HG03469 (cell line): ENCODE measurements around the gene GNB4.

Experiments
- ATAC-seq: cut with Tn5 transposase; IDR thresholded peaks from one replicate; pipeline ENCODE4 v1.9.1; 2021; ENCODE audit warnings: mild to moderate bottlenecking, moderate library complexity, moderate number of reproducible peaks; ENCODE audit not compliant: unreplicated experiment

Gene GNB4

DNA sequence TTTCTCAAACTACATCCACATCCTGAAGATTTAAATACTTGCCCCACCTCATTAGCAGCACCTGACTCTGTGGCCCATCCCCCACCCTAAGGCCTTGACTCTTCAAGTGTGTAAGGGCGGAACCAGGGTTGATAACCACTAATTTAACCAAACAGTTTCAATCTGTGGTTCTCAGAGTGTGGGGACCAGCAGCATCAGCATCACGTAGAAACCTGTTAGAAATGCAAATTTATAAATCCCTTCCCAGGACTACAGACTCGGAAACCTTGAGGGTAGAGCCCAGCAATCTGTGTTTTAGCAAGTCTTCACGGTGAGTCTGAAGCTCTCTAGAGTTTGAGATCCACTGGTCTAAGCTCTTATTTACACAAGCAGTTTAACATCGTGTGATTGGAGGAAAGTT is 12.4 kb downstream of the GNB4 start:
- ATAC-seq, result peak; percentile 83

DNA sequence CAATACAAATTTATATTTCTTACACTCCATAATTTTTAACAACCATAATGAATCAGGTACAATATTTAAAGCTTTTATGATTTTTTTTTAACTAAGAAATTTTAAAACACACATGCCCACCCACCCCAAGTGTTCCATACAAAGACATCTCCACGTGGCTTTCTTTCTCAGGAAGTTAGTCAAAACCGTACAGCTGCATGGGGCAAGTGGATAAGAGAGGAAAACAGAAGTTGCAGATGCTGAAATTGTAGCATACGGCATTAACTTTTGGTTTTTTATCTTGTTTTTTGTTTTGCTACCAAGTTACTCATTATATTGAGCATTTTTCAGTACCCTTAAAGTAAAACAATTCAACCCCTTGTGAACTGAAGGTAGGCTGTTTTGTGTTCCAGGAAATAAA is 14.8 kb downstream of the GNB4 start:
- no peak for ATAC-seq

DNA sequence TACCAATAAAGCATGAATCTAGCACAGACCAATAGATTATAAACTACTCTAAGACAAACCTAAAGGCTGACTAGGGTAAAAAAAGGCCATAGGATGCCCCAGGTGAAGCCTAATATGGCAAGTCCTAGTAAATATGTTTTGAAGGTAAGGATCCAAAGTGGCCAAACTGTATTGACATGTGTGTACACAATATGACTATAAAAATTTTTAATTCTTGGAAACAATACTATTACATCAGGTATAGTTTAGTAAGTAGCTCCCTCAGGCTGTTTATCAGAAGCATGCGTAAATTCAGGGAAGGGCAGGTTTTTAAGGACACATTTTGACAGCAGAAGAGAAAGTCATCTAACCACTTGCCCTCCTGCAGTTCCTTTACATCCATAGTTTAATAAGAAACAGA is 18.8 kb downstream of the GNB4 start:
- no peak for ATAC-seq

DNA sequence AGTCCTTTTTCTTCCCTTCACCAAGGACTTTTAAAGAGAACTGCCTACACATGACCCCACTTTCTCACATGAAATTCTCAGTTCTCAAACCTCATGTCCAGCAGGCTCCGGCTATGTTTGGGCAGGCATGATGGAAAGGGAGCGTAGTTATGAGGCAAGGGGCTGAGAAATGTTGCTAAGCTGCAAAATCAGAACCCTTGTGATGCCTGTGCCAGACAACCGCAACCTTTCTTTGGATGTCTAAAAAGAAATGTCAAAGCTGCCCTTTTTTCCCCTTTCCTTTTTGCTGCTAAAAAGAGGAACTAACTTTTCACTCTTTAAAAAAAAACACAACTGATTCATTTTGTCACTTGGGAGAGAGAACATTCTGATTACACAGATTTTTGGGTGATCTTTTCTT is 19.2 kb downstream of the GNB4 start:
- ATAC-seq, result peak; percentile 37

DNA sequence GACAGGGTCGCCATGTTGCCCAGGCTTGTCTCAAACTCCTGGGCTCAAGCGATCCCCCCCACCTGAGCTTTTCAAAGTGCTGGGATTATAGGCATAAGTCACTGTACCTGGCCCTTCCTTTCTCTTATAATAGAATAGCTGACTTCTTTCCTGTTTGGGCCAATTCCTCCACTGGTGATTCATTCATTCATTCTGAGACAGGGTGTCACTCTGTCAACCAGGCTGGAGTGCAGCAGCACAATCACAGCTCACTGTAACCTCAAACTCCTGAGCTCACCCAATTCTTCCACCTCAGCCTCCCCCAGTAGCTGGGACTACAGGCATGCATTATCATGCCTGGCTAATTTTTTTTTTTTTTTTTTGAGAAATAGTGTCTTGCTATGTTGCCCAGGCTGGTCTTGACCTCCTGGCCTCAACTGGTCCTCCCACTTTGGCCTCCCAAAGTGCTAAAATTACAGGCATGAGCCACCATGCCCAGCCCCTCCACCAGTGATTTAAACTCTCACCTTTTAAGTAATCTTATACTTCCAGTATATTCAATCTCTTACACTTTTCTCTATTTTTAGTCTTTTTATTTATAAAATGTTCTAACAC is 20.9 kb downstream of the GNB4 start:
- no peak for ATAC-seq

DNA sequence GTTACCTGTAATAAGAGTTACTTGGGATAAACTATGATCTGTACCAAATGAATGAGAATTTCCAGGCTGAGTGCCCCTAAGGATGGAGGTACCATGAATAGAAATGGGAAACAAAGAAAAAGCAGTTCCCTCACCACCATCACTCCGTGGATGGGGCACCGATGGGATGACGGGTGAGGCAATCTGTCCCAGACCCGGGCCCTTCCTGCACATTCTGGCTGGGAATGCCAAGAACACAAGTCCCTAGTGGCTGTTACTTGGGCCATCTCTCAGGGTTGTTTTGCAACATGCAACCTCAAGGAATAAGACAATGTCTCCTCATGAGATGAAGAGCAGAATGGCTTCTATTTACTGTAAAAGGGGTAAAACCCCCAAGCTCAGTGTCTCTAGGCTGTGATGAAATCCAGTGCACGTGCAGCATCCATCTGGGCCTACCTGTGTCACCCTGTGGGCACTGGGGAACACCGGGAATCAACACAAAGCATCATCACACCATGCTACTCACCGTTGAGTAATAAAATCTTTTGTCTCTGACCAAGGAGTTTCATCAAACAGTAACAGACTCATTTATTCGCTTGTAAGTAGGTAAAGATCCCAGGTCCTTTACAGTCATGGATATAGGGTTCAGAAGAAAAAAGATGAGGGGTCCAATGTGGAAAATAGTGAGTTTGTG is 22.3 kb downstream of the GNB4 start:
- no peak for ATAC-seq

DNA sequence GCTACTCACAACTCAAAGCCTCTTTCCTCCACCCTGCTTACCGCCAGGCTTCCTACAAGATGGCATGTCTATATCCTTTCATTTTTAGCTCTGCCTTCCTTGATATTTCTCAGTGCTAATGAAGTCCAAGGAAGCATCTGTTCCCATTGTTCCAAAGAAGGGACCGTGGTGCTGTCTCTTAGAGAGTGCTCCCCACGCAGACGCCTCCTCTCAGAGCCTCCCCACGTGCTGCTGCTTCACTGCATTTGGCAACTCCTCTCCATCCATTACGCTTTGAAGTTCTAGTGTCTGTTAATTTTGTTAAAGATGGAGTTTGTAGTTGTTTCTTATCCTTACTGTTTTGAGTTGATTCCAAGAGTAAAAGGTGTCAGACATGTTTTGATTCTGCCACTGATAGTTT is 26.2 kb downstream of the GNB4 start:
- ATAC-seq, result no peak

DNA sequence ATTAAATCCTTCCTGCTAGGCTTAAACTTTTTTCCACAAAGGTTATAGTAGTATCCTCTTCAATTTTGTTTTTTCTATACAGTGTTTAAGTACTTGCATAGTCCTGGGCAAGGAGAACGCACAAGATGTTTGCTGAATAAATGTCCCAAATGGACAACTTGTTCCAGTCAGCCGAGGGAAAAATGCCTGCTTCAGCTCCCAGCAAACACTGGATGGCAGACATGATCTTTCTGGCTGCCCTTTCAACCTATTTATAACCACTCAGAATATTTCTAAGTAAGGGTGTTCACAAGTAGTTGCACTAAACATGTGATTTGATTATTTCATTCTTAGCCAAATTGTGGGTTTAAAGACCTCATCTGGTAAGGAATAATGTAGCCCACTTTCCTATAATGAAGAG is 29.8 kb downstream of the GNB4 start:
- ATAC-seq, result no peak

DNA sequence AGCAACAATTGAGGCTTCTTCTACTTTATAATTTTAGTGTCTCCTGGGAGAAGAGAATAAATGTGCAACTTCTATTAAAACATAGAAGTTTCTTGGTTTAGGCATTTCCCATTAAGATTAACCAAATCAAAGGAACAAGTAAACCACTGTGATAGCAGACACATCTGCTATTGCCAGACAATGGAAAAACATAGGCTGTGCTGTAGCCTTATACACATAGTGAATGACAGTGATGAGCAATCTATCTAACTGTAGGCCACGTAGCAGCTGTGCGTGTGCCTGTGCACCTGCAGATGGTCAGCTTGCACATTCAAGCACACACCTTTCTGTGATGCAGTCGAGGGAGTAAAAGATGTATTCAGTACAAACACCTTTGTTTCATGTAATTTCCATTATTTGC is 32.7 kb downstream of the GNB4 start:
- no peak for ATAC-seq

DNA sequence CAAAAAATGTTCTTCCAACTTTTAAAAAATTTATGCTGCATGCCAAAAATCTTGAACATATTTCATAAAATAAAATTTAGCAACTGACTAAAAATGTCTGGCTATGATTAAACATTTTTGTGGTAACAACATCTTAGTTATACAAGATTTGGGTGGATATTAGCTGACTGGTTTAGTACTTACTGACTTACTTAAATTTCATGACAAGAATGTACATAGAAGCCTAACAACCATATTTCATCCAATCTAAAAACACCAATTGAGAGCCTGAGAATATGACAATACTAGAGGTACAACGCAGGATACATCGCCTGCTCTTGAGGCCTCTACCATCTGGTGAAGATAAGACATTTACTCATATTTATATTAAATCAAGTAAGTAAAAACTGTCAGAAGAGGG is 34.6 kb downstream of the GNB4 start:
- ATAC-seq, result no peak

DNA sequence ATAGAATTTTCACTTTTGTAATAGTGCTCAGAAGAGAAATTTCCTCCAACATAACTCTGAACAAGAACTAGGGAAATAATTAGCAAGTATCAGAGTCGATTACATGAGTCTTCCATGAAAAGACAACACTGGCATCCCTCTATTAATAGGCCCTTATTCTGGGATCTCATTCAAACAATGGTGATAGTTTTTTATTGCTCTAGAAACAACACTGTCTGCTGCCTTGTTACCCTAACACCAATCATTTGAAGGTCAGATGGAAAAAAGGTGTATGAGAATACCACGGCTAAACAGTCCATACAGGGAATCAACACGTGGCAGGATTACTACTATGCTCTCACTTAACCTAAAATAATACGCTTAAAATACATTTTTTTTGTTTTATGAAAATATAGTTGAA is 35.9 kb downstream of the GNB4 start:
- no peak for ATAC-seq

DNA sequence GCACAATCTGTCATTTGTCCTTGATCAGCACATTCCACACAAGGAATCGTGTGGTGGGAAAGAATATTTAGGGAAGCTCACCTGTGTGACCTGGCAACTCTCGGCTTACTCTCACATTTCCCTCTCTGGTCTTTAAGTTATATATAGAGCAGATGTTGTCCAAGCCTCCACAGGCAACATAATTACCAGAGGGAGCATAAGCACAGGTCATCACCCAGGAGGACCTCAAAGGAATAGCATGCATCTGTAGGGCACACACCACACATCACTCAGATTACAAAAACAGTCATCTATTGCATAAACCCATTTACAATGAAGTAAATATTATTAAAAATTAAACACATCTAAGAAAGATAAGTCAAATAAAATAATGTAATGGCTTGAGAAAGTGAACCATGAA is 36.5 kb downstream of the GNB4 start:
- ATAC-seq, result no peak

DNA sequence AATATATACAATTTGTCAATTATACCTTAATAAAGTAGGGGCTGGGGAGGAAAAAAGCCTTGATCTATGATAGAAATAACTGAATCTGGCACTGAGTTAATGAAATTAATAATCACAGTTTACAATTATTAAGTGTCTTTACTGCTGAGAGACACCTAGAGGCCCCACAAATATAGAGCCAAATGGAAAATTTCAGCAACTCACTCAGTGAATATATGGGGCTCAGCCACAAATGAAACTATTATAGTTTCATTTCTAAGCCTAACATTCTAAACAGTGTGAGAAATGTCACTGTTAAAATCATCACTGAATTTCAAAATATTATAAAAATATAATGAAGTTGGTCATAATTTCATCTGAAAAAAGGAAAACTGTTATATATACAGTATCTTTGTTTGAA is 40.3 kb downstream of the GNB4 start:
- no peak for ATAC-seq

DNA sequence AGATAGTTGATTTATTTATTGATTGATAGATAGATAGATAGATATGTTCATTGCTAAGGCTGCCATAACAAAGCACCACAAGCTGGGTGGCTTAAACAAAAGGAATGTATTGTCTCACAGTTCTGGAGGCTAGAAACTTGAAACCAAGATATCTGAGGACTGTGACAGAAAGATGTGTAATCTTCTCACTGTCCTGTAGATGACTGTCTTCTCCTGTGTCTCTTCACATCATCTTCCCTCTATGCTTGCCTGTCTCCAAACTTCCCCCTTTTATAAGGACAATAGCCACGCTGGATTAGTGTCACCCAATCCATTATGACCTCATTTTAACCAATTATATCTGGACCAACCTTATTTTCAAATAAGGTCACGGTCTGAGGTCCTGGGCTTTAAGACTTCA is 40.9 kb downstream of the GNB4 start:
- no peak for ATAC-seq

DNA sequence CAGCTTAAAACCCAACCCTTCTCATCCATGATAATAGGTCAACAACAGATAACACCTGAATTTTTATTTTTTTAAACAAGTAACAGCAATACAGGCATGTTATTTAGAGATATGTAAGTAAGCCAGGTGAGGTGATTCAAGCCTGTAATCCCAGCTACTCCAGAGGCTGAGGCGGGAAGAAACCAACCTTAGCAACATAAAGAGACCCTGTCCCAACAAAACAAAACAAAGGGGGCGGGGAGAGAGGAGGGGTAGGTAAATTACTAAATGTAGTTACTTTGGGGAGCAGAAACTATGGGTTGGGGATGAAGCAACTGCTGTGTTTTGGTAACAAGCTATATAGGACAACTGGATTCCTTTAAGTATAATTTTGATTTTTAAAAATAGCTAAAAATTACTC is 47.0 kb downstream of the GNB4 start:
- no peak for ATAC-seq

DNA sequence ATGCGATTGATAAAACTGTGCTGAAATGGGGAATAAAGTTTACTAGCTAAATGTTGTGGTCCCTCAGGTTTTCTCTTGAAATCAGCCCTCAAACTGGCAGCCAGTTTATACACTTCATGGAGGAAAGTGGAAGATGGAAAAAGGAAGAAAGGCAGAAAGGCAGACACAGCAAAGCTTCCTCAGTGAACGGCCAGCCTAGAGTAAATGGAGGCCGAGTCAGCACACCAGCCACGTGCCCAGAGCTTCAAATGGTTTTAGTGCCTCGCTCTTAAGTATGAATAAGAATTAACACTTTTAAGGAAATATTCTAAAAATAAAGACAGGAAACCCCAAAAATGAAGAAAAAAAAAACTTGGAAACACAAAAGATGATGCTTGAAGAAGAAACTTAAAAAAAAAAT is 48.3 kb downstream of the GNB4 start:
- no peak for ATAC-seq

DNA sequence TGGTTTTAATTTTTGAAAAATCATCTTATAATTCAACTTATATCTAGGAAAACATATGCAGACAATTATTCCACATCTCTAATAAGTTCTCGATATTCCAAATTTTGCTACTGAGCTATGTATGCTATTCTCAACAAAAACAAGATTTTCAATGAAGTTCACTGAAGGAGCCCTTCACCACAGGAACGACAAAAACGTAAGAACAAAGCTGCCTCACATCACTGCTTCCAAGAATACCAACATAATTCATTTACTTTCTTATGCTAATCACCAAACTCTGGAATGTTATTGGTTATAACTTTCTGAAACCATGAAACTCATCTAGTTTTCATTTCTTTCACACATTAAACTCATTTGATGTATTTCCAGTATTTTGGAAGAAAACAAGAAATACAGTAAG is 49.7 kb downstream of the GNB4 start:
- ATAC-seq, result no peak

DNA sequence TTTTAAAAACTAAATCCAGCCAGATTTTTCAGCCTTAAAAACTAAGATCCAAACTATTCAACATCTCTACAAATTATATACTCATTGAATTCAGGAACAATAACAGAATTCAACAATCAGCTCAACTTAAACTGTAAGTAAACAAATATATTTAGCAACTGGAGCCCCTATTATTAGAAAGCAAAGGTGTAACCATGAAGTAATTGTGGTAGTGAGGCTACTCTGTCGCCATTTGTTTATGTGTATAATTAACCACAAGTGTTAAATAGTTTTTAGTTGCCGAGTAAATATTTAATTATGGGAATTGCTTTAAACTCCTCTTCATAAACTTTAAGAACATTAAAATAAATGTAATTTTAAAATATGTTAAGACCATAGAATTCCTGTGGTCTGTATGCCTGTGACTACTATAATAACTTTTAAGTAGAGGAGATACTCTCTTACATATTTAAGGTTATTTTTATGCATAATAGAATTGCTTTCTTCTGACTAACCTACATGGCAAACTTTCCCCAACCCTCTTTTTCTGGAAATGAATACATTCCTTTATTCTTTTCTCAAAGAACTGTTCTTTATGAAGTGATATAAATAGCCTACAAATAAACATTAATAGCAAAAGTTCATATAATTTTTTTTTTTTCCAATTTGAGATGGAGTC is 52.6 kb downstream of the GNB4 start:
- ATAC-seq, result no peak

DNA sequence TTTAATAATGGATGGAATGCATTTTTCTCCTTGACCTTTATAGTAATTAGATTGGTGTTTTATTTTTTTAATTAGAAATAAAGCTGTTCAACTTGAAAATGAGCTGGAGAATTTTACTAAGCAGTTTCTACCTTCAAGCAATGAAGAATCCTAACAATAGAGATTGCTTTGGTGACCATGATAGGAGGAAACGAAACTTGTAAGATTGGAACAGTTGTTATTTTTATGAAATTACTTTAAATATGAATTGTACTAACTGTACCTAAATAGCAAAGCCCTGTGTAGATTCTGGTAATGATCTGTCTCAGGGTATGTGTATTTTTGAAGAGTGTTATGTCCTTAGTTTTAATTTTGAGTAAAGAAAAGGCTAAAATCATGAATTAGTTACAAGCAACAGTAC is 59.4 kb downstream of the GNB4 start:
- no peak for ATAC-seq

DNA sequence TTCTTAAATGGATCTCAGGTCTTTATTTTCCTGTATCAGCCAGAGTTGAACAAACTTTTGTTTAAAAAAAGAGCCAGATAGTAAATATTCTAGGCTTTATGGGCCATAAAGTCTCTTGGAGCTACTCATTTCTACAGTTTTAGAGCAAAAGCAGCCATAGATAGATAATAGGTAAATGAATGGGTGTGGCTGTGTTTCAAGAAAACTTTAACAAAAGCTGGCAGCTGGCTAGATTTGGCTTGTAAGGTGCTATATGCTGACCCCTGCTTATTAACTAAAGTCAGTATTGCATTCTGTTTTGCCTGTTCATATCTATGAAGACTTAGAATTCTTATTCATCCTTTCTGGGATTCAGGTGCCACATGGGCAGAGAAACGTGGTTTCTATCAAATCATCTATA is 74.8 kb downstream of the GNB4 start:
- ATAC-seq, result no peak

DNA sequence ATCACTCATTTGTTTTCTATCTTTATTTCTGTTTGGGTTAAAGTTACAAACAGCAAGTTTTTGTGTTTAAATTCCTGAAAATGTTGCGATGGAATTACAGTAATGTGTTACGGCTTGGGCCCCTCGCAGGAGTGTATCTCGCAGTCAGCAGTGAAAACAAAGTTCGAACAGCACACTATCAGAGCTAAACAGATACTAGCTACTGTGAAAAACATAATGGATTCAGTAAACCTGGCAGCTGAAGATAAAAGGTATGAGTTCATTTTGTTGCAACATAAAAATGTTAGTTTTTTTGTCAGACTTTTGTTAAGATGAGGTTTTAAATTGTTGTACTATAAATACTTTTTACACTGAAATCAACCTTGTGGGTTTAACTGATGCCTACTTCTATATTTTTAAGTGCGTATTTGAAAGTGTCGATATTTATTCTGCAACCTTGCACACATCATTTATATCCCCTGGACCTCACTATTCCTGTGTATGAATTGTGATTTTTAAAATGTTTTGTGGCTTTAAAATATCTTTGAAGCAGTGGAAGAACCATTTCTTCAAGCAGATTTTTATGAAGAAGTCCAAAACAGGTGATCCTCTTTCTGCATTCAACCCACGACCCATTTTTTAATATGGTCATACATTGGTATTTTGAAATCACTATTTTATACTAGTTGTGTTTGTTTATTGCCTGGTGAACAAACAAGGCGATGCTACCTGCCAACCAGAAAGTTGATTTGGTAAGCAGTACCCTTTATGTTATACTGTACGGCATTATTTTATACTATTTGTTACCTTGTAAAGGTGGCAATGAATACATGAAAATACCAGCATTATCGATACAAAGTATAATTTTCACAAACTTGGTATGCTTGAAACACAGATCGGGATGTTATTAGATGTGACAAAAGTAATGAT is 75.9 kb downstream of the GNB4 start:
- no peak for ATAC-seq

DNA sequence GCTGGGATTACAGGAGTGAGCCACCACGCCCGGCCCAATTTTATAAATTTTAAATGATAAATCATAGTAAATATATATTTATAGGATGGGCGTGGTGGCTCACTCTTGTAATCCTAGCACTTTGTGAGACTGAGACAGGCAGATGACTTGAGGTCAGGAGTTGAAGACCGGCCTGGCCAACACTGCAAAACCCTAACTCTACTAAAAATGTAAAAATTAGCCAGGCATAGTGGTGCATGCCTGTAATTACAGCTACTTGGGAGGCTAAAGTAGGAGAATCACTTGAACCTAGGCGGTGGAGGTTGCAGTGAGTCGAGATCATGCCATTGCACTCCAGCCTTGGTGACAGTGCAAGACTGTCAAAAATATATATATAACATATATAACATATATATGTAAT is 77.3 kb downstream of the GNB4 start:
- ATAC-seq, result no peak
